22Rv1 (cell line): ENCODE data around the gene HEATR9.

ENCODE experiments used
- H3K27ac ChIP-seq: fragments of 450-650 bp; 2 replicates; pipeline ENCODE4 v1.5.1; 2017
- ZFX ChIP-seq: fragments of 450-650 bp; IDR thresholded peaks from 2 replicates; pipeline ENCODE4 v1.6.1; 2017; ENCODE audit warnings: antibody characterized with exemption, borderline replicate concordance
- TF ChIP-seq, protein P1 (sequence below): fragments of 450-650 bp; IDR thresholded peaks from 2 replicates; pipeline ENCODE4 v1.5.1; 2017; ENCODE audit warnings: mild to moderate bottlenecking

HEATR9 gene

DNA sequence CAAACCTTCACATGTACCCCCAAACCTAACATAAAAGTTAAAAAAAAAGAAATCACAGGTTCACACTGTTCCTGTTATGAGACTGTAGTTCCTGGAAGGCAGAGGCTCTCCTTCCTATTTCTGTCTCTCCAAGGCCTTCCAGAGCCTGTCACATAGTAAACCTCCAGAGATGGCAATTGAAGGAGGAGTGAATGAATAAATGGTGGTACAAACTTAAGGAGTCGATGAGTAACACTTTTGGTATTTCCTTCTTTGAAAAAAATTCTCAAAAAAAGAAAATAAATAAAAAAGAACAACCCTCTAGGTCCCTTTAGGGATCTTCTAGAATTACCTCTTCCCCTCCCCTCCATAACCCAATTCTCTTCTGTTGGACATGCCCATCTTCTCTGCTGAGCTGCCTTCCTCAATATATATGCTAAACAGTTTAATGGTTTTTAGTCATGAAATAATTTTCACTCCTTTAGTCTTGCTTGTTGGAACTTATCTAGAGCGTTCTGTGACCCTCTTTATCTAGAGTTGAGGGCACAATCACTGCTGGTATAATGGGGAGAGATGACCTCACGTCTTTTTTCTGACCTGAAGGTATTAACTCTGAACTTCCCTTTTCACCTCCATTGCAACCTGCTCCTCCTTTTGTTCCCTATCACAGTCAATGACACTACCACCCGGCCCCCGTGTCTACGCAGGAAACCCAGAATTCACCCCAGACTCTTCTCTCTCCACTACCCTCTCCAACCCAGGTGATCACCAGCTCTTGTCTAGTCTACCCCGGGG is 61.1 kb downstream of the HEATR9 start:
- H3K27ac ChIP-seq: peak overlapping the region; percentile 90; the same call in 1 of the 2 replicates
- TF ChIP-seq ZFX: no peak
- TF ChIP-seq, protein P1, sequence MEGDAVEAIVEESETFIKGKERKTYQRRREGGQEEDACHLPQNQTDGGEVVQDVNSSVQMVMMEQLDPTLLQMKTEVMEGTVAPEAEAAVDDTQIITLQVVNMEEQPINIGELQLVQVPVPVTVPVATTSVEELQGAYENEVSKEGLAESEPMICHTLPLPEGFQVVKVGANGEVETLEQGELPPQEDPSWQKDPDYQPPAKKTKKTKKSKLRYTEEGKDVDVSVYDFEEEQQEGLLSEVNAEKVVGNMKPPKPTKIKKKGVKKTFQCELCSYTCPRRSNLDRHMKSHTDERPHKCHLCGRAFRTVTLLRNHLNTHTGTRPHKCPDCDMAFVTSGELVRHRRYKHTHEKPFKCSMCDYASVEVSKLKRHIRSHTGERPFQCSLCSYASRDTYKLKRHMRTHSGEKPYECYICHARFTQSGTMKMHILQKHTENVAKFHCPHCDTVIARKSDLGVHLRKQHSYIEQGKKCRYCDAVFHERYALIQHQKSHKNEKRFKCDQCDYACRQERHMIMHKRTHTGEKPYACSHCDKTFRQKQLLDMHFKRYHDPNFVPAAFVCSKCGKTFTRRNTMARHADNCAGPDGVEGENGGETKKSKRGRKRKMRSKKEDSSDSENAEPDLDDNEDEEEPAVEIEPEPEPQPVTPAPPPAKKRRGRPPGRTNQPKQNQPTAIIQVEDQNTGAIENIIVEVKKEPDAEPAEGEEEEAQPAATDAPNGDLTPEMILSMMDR: no peak
